A549 treated with AZD2906 at 1 μM for 4 hours (cell line): ENCODE data around the gene RNASEH1. TPM values are rescaled to one million over a fixed set of nuclear protein-coding genes. Genes with fewer than 3 reads are reported as not detected.

Experiments used
- total RNA-seq: library from RNA; stranded (reverse); fragments of 200-300 nt; extraction: Qiagen RNA extraction; gene quantifications from 5 replicates; pipeline ENCODE4 v1.2.3, GENCODE V29; 2022

Gene RNASEH1
- total RNA-seq = 46.0 to 61.0 TPM (median 47.7 TPM) in 5 replicates

GRCh38 chr2:3558205-3559014 is at the start of gene RNASEH1:
Gene RNASEH1, minus strand, starts transcription at chr2:3558333. Its CDS starts 73 bp downstream, at chr2:3558260.

DNA sequence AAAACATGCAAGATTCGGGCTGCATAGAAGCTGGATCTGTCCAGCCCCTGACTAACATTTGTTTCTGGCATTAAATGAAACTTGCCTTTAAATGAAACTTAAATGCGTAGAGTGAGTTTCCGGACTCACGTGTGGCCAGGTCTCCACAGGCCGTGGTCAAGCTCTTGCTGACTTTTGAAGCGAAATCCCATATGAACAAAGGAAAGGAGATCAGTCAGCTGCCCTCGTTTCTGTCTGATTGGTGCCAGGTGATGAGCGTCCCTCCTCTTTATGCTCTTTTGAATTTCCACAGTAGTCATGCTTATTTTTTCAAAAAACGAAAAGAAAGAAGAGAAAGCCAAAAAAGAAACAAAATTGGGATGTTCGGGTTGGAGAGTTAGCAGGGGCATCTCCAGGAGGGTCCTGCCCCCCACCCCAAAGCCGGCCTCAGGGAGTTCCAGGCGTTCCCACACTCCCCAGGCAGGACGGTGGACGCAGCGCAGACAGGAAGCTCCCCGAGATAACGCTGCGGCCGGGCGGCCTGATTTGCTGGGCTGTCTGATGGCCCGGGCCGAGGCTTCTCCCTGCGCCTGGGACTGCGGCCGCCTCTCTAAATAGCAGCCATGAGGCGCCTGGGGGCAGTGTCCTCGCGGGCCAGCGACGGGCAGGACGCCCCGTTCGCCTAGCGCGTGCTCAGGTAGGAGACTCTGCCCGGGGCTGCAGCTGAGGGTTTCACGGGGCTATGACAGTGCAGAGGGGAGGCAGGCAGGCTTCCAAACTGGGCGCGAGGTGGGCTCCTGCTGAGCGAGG is 36.6 kb upstream of the RNASEH1 start, which contains the start of gene COLEC11:
TSS of gene COLEC11 (plus strand) at position 620 of the 789 bp plus-strand sequence. CDS start 9,229 bp downstream, outside the sequence.

GRCh38 chr2:3519255-3520205 is 38.6 kb downstream of the RNASEH1 start, which contains the start of gene ADI1:
Gene ADI1, minus strand, starts transcription at chr2:3519531. Its CDS starts 44 bp downstream, at chr2:3519487.

Other genes starting within 250 kb of the RNASEH1 start
- 39.8 to 42.2 TPM (median 41.1 TPM) in 5 replicates for gene EIPR1, start 180.5 kb downstream of the RNASEH1 start, total RNA-seq
- 45.3 to 66.9 TPM (median 63.7 TPM) in 5 replicates for gene TRAPPC12, start 178.6 kb downstream of the RNASEH1 start, total RNA-seq
- 47.6 to 61.4 TPM (median 56.1 TPM) in 5 replicates for gene ADI1, start 38.8 kb downstream of the RNASEH1 start, total RNA-seq
- 2,893 to 4,333 TPM (median 3,014 TPM) in 5 replicates for gene RPS7, start 16.9 kb upstream of the RNASEH1 start, total RNA-seq
- gene COLEC11, start 36.8 kb upstream of the RNASEH1 start, total RNA-seq = 0.31 to 0.82 TPM (median 0.53 TPM) in 5 replicates
- gene ALLC, start 99.9 kb upstream of the RNASEH1 start, total RNA-seq = 0.08 TPM in 1 of 5 replicates, not detected in the others
- 0.15 to 0.82 TPM (median 0.40 TPM) in 5 replicates for gene DCDC2C, start 145.2 kb upstream of the RNASEH1 start, total RNA-seq